Pancreas (tissue), 10 donors: Measurements from ENCODE around the gene PSORS1C1. TPM values are rescaled to one million over a fixed set of nuclear protein-coding genes. Genes with fewer than 3 reads are reported as not detected.
A peak's percentile ranks its signal among the peaks of the same experiment; 100 is the strongest.

Experiments used
- ATAC-seq, 4 donors: fragments of 200-7000 bp; cut with Tn5 transposase; one replicate each; pipeline versions ENCODE4 v1.8.0 to v1.9.1; 2020; ENCODE audit warnings: mild to moderate bottlenecking in 4 of 4, moderate library complexity in 4 of 4
- DNase-seq, 6 donors: peaks; one replicate each; pipeline ENCODE4 v3.0.0-alpha.2; 2020
- FAIRE-seq: peaks from 2 replicates; lab custom pipeline; 2012; peaks lifted over from hg19 to GRCh38; lab: Jason Lieb, UNC
- H3K27ac ChIP-seq, 4 donors: fragments of 200-600 bp; sonication (generic); 1 replicate in 3 of 4; 2 replicates in 1 of 4; pipeline versions ENCODE4 v1.5.0 to v1.8.0; 2020
- H3K27me3 ChIP-seq, 4 donors: fragments of 200-600 bp; one replicate each; pipeline ENCODE4 v1.8.0; 2021
- H3K36me3 ChIP-seq, 3 donors: fragments of 200-600 bp; sonication (generic) in 1 of 3; one replicate each; pipeline versions ENCODE4 v1.5.0 to v1.8.0; 2020 to 2021
- H3K4me1 ChIP-seq, 3 donors: fragments of 200-600 bp; one replicate each; pipeline ENCODE4 v1.8.0; 2021
- H3K4me3 ChIP-seq, 4 donors: fragments of 200-600 bp; sonication (generic) in 2 of 4; one replicate each; pipeline versions ENCODE4 v1.5.0 to v1.8.0; 2020 to 2021
- H3K9me3 ChIP-seq, 4 donors: fragments of 200-600 bp; one replicate each; pipeline ENCODE4 v1.8.0; 2021
- CTCF ChIP-seq, 4 donors: fragments of 200-600 bp; sonication (generic) in 3 of 4; IDR thresholded peaks; one replicate each; pipeline versions ENCODE4 v1.5.0 to v1.8.0; 2021; ENCODE audit warnings: antibody characterized with exemption in 4 of 4
- WGBS, 2 donors: extraction: QIAGEN DNeasy Blood & Tissue Kit; methylation state at CpG; one replicate each; pipeline ENCODE4 v1.1.7; 2013; 5-methylcytosine and 5-hydroxymethylcytosine counted together
- intact Hi-C, 3 donors: fragments of 100-400 bp; cut with DNase I; formaldehyde crosslinking; loops; one replicate each; pipeline versions ENCODE4 v1.11.1 to v1.14.2; 2022
- polyA plus RNA-seq, 2 donors: library from polyadenylated mRNA; stranded (reverse); fragments of 200-250 nt; gene quantifications; one replicate each; pipeline ENCODE4 v1.2.3, GENCODE V29; 2013
- total RNA-seq, 6 donors: library from RNA; stranded (reverse); fragmentation: NEBNext Ultra II Directional in 4 of 6; extraction: Animal tissue kit (Norgen Biotek cat#: 25700) in 4 of 6; gene quantifications; one replicate each; pipeline versions ENCODE4 v1.2.1 to v1.2.4, GENCODE V29; 2021 to 2023
- donor health status: healthy with polysubstance abuse.
- donor health status: DM: no; HTN: no; CAD: no; lungs with moderate emphysema.
- donor health status: DM: no; HTN: no; CAD: no.
- donor health status: control.
- donor health status: control.
- donor health status: Bipolar disorder and iron deficiency.
- donor health status: DM: yes; HTN: yes; CAD: no.
- donor health status: DM: no; HTN: no; CAD: no.
- donor health status: DM: no; HTN: no; CAD: no.
- donor health status: DM: yes; HTN: yes; CAD: no.

Gene PSORS1C1
- total and polyA plus RNA-seq, 8 donors: 0.06 to 1.9 (median 0.49) TPM

GRCh38 chr6:31174378-31174777 is 59.8 kb downstream of the PSORS1C1 start:
- no peaks in the 10 kb centered on the region for H3K9me3 ChIP-seq
- H3K36me3 ChIP-seq: peaks cover 0 to 6% (median 0%) of the 10 kb centered on the region in 3 donors
- H3K27me3 ChIP-seq: no peaks in the 10 kb centered on the region
- FAIRE-seq: no peak
- no peak overlapping the region for H3K27ac ChIP-seq
- DNase-seq: peak in 1 of 6 donors; percentile 19
- no peak for TF ChIP-seq CTCF (IDR thresholded peaks at IDR 0.05)
- H3K4me1 ChIP-seq: peaks cover 0 to 23% (median 19%) of the 10 kb centered on the region in 3 donors
- H3K4me3 ChIP-seq: no peak overlapping the region
- ATAC-seq: peak in 2 of 4 donors; percentile 70 to 71
- WGBS, 2 donors: 59 to 73% methylated on average over 5 of the region's 5 CpGs
- intact Hi-C loops: no loop called here

GRCh38 chr6:31175971-31176370 is 61.4 kb downstream of the PSORS1C1 start:
- Histone ChIP-seq H3K9me3 (no peaks in the 10 kb centered on the region), H3K27me3 (no peaks in the 10 kb centered on the region), H3K36me3 (peaks cover 0 to 6% (median 0%) of the 10 kb centered on the region in 3 donors), H3K4me1 (peaks cover 0 to 23% (median 19%) of the 10 kb centered on the region in 3 donors), H3K27ac (no peak overlapping the region), H3K4me3 (no peak overlapping the region)
- FAIRE-seq (no peak), DNase-seq (peak in 1 of 6 donors; percentile 21), ATAC-seq (peak in 1 of 4 donors; percentile 11)
- intact Hi-C loops: no loop called here
- WGBS, 2 donors: 55 to 65% methylated on average over 3 of the region's 3 CpGs
- TF ChIP-seq CTCF (IDR thresholded peaks at IDR 0.05): no peak

GRCh38 chr6:31178143-31179041 is 63.8 kb downstream of the PSORS1C1 start:
- peak in 1 of 6 donors; percentile 2 for DNase-seq
- Histone ChIP-seq H3K27me3 (no peaks in the 10 kb centered on the region), H3K4me1 (peaks cover 0 to 30% (median 19%) of the 10 kb centered on the region in 3 donors), H3K36me3 (peaks cover 0 to 6% (median 0%) of the 10 kb centered on the region in 3 donors), H3K9me3 (no peaks in the 10 kb centered on the region), H3K4me3 (no peak overlapping the region), H3K27ac (no peak overlapping the region)
- WGBS, 2 donors: 56 to 71% methylated on average over 8 of the region's 8 CpGs
- intact Hi-C loops: no loop called here
- ATAC-seq: peak in 2 of 4 donors; percentile 24 to 33
- no peak for TF ChIP-seq CTCF (IDR thresholded peaks at IDR 0.05)
- no peak for FAIRE-seq

GRCh38 chr6:31179042-31179386 is 64.4 kb downstream of the PSORS1C1 start:
- Histone ChIP-seq H3K4me3 (no peak overlapping the region), H3K9me3 (no peaks in the 10 kb centered on the region), H3K27me3 (no peaks in the 10 kb centered on the region), H3K27ac (no peak overlapping the region), H3K36me3 (peaks cover 0 to 6% (median 0%) of the 10 kb centered on the region in 3 donors), H3K4me1 (peaks cover 0 to 35% (median 19%) of the 10 kb centered on the region in 3 donors)
- FAIRE-seq (no peak), ATAC-seq (no peak), DNase-seq (peak in 1 of 6 donors; percentile 2)
- 73 to 84% methylated on average over 4 of the region's 4 CpGs for WGBS, 2 donors
- intact Hi-C loops: no loop called here
- no peak for TF ChIP-seq CTCF (IDR thresholded peaks at IDR 0.05)
